Lower leg skin (tissue), 4 donors: ENCODE results near the gene MTSS2. TPM values are rescaled to one million over a fixed set of nuclear protein-coding genes. Genes with fewer than 3 reads are reported as not detected.
A peak's percentile ranks its signal among the peaks of the same experiment; 100 is the strongest.

Experiments used
- DNase-seq, 2 donors: peaks; one replicate each; pipeline ENCODE4 v3.0.0-alpha.2; 2019; ENCODE audit warnings: low spot score in 2 of 2
- H3K4me3 ChIP-seq: fragments of 200-600 bp; sonication (generic); 2 replicates; pipeline ENCODE4 v1.5.1; 2017; ENCODE audit warnings: mild to moderate bottlenecking, low read depth; ENCODE audit not compliant: poor library complexity, severe bottlenecking
- CTCF ChIP-seq, 3 donors: fragments of 450-650 bp; IDR thresholded peaks; one replicate each; pipeline ENCODE4 v1.5.1; 2016; ENCODE audit warnings: antibody characterized with exemption in 3 of 3, mild to moderate bottlenecking in 3 of 3, moderate library complexity in 2 of 3
- POLR2A ChIP-seq, 2 donors: fragments of 450-650 bp; IDR thresholded peaks; one replicate each; pipeline ENCODE4 v1.6.1; 2016 to 2017; ENCODE audit warnings: antibody characterized with exemption in 2 of 2, mild to moderate bottlenecking in 1 of 2, moderate library complexity in 1 of 2
- WGBS, 2 donors: methylation state at CpG; one replicate each; pipeline ENCODE4 v1.1.5; 2018; 5-methylcytosine and 5-hydroxymethylcytosine counted together
- intact Hi-C: fragments of 100-400 bp; cut with DNase I; formaldehyde crosslinking; loops from one replicate; pipeline ENCODE4 v1.15.0; 2023; ENCODE audit warnings: low total_unique reads
- total RNA-seq, 4 donors: library from RNA; depleted of rRNA; stranded (reverse); fragments of >200 nt; gene quantifications; one replicate each; pipeline ENCODE4 v1.1.0, GENCODE V29; 2016

The MTSS2 gene
- total RNA-seq, 4 donors from 2014 or later, result 18.4 to 55.5 (median 25.2) TPM

GRCh38 chr16:70703835-70704381, 18.1 kb upstream of the MTSS2 start:
- WGBS, 2 donors, result 70 to 87% methylated on average over 4 to 5 of the region's 6 CpGs
- DNase-seq, result no peak
- no peak for TF ChIP-seq POLR2A (IDR thresholded peaks at IDR 0.05)
- no peak for TF ChIP-seq CTCF (IDR thresholded peaks at IDR 0.05)
- H3K4me3 ChIP-seq, result no peak overlapping the region
- intact Hi-C loops, result no loop called here

- WGBS, 2 donors, result 42 to 47% methylated on average over 8 to 12 of the region's 16 CpGs
- TF ChIP-seq CTCF (IDR thresholded peaks at IDR 0.05) (no peak), POLR2A (IDR thresholded peaks at IDR 0.05) (no peak)
- no peak overlapping the region for H3K4me3 ChIP-seq
- DNase-seq, result peak in 1 of 2 donors; percentile 95
- intact Hi-C loops, result no loop called here
Measured at GRCh38 chr16:70703041-70703834, 17.4 kb upstream of the MTSS2 start.

GRCh38 chr16:70702624-70703023, 16.8 kb upstream of the MTSS2 start:
- 59 to 62% methylated on average over 8 of the region's 8 CpGs for WGBS, 2 donors
- DNase-seq, result no peak
- intact Hi-C loops, result no loop called here
- TF ChIP-seq CTCF (IDR thresholded peaks at IDR 0.05) (no peak), POLR2A (IDR thresholded peaks at IDR 0.05) (no peak)
- no peak overlapping the region for H3K4me3 ChIP-seq

- TF ChIP-seq POLR2A (IDR thresholded peaks at IDR 0.05) (no peak), CTCF (IDR thresholded peaks at IDR 0.05) (no peak)
- intact Hi-C loops, result no loop called here
- no peak overlapping the region for H3K4me3 ChIP-seq
- DNase-seq, result no peak
- WGBS, 2 donors, result 64% methylated on average over 8 of the region's 8 CpGs
Measured at GRCh38 chr16:70701998-70702397, 16.1 kb upstream of the MTSS2 start.

GRCh38 chr16:70701596-70701995, 15.7 kb upstream of the MTSS2 start:
- DNase-seq, result no peak
- H3K4me3 ChIP-seq, result no peak overlapping the region
- intact Hi-C loops, result no loop called here
- TF ChIP-seq CTCF (IDR thresholded peaks at IDR 0.05), result no peak
- no peak for TF ChIP-seq POLR2A (IDR thresholded peaks at IDR 0.05)
- WGBS, 2 donors, result 66 to 69% methylated on average over 9 of the region's 9 CpGs
